ENCODE measurements around the gene SPOCD1.

Gene SPOCD1

GRCh38 chr1:31789259-31790065 is 26.4 kb downstream of the SPOCD1 start (continued):
- peak; percentile 77 for TF ChIP-seq ZBTB10 (tag by site-specific recombination; IDR thresholded peaks at IDR 0.05)
- TF ChIP-seq HIC1 (tag by site-specific recombination; IDR thresholded peaks at IDR 0.05): 0 out of 2 replicates have a peak, but pooled peaks have one; percentile 37
- 0 out of 2 replicates have a peak, but pooled peaks have one; percentile 40 for TF ChIP-seq KLF9 (tag by site-specific recombination; IDR thresholded peaks at IDR 0.05; ENCODE audit: low read depth)
- TF ChIP-seq ZXDB (tag by site-specific recombination; IDR thresholded peaks at IDR 0.05): 0 out of 2 replicates have a peak, but pooled peaks have one; percentile 54
- TF ChIP-seq ZNF335 (tag by site-specific recombination; conservative IDR thresholded peaks at IDR 0.05): no peak
- TF ChIP-seq TCF7L2 (IDR thresholded peaks at IDR 0.05; ENCODE audit: borderline replicate concordance, low read depth, low read length): no peak
- no peak for TF ChIP-seq ZNF133 (tag by site-specific recombination; IDR thresholded peaks at IDR 0.05)
- TF ChIP-seq SP3 (tag by site-specific recombination; IDR thresholded peaks at IDR 0.05): peak; percentile 35; the same call in 1 of the 2 replicates
- no peak for TF ChIP-seq ZNF670 (tag by site-specific recombination; IDR thresholded peaks at IDR 0.05; ENCODE audit: low read depth)
- TF ChIP-seq ZNF76 (tag by site-specific recombination; IDR thresholded peaks at IDR 0.05; ENCODE audit: borderline replicate concordance, low read depth): no peak
- TF ChIP-seq ZNF560 (tag by site-specific recombination; IDR thresholded peaks at IDR 0.05; ENCODE audit: borderline replicate concordance): no peak
- no peak for TF ChIP-seq ZNF571 (tag by site-specific recombination; IDR thresholded peaks at IDR 0.05)
- TF ChIP-seq PRDM10 (tag by site-specific recombination; IDR thresholded peaks at IDR 0.05): peak; percentile 32; the same call in 1 of the 2 replicates
- TF ChIP-seq GLIS1 (tag by site-specific recombination; IDR thresholded peaks at IDR 0.05): peak; percentile 46; the same call in 1 of the 2 replicates
- TF ChIP-seq ZNF19 (tag by site-specific recombination; IDR thresholded peaks at IDR 0.05; ENCODE audit: low read depth): no peak
- no peak; the same call in 1 of the 2 replicates for TF ChIP-seq KLF16 (tag by site-specific recombination; IDR thresholded peaks at IDR 0.05)
- TF ChIP-seq ZNF157 (tag by site-specific recombination; IDR thresholded peaks at IDR 0.05): no peak
- no peak for TF ChIP-seq ZNF174 (tag by site-specific recombination; IDR thresholded peaks at IDR 0.05)
- TF ChIP-seq ZNF10 (tag by site-specific recombination; IDR thresholded peaks at IDR 0.05): no peak
- TF ChIP-seq CTCF (tag by site-specific recombination; IDR thresholded peaks at IDR 0.05): peak; percentile 98
- no peak; the same call in 1 of the 2 replicates for TF ChIP-seq SP2 (tag by site-specific recombination; IDR thresholded peaks at IDR 0.05)
- no peak for TF ChIP-seq ZNF394 (tag by site-specific recombination; IDR thresholded peaks at IDR 0.05; ENCODE audit: borderline replicate concordance)
- peak; percentile 69 for TF ChIP-seq GLIS2 (tag by site-specific recombination; IDR thresholded peaks at IDR 0.05)
- TF ChIP-seq SP7 (tag by site-specific recombination; IDR thresholded peaks at IDR 0.05): peak; percentile 19; the same call in 1 of the 2 replicates
- peak; percentile 55 for TF ChIP-seq KLF1 (tag by site-specific recombination; IDR thresholded peaks at IDR 0.05)
- no peak for TF ChIP-seq ZNF37A (tag by site-specific recombination; IDR thresholded peaks at IDR 0.05)

All from HEK293 (cell line).